Fibroblast of lung (primary cell): ENCODE results near the gene TCHHL1.

Experiments
- EZH2 ChIP-seq: IDR thresholded peaks from 2 replicates; pipeline ENCODE4 v1.5.1; 2012; ENCODE audit warnings: low read length, control low read depth, mild to moderate bottlenecking; ENCODE audit errors: missing control alignments
- TF ChIP-seq, protein P1 (sequence below), 2 donors: IDR thresholded peaks in 1 of 2; conservative IDR thresholded peaks in 1 of 2; 1 replicate in 1 of 2; 2 replicates in 1 of 2; pipeline ENCODE4 v1.5.1; 2011 to 2012; ENCODE audit warnings: low read length in 2 of 2, control low read depth in 1 of 2, inconsistent platforms in 1 of 2, low read depth in 1 of 2, mild to moderate bottlenecking in 1 of 2

DNA sequence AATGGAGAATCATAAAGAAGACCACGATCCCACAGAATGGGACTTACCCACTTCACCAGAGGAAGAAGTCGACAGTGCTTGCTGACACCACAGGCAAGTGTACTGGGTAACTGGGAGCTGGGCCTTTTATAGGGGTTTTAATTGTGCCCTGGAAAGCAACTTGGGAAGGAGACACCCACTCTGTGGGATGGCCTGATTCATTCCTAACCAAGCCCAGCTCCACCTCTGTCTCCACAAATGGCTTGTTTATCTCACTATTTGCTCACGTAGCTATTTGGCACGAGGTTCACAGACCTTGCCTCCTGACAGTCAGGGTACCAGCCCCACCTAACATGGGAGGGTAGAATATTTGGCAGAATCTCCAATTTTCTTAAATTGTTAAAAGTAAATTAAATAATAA lies 26.5 kb upstream of the TCHHL1 start, which contains the start of gene TCHH:
- TF ChIP-seq, protein P1, sequence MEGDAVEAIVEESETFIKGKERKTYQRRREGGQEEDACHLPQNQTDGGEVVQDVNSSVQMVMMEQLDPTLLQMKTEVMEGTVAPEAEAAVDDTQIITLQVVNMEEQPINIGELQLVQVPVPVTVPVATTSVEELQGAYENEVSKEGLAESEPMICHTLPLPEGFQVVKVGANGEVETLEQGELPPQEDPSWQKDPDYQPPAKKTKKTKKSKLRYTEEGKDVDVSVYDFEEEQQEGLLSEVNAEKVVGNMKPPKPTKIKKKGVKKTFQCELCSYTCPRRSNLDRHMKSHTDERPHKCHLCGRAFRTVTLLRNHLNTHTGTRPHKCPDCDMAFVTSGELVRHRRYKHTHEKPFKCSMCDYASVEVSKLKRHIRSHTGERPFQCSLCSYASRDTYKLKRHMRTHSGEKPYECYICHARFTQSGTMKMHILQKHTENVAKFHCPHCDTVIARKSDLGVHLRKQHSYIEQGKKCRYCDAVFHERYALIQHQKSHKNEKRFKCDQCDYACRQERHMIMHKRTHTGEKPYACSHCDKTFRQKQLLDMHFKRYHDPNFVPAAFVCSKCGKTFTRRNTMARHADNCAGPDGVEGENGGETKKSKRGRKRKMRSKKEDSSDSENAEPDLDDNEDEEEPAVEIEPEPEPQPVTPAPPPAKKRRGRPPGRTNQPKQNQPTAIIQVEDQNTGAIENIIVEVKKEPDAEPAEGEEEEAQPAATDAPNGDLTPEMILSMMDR (conservative IDR thresholded peaks at IDR 0.05 in 1 of 2, IDR thresholded peaks at IDR 0.05 in 1 of 2; ENCODE audit: low read depth in 1 of 2, low read length in 2 of 2): no peak
- TF ChIP-seq EZH2: no peak
